Measurements from ENCODE around the gene PEX6.

PEX6 gene

GRCh38 chr6:42936398-42936797, 42.6 kb downstream of the PEX6 start:
- in situ Hi-C loops (cut with HindIII; ENCODE audit: low sequenced_read_pairs), result no loop called here

- in situ Hi-C loops (cut with HindIII; ENCODE audit: low sequenced_read_pairs), result no loop called here
These were observed 43.7 kb downstream of the PEX6 start for GRCh38 chr6:42935322-42935721.

- in situ Hi-C loops (cut with HindIII; ENCODE audit: low sequenced_read_pairs), result no loop called here
These were observed 45.8 kb downstream of the PEX6 start for GRCh38 chr6:42933205-42933604.

GRCh38 chr6:42932412-42932811, 46.6 kb downstream of the PEX6 start:
- in situ Hi-C loops (cut with HindIII; ENCODE audit: low sequenced_read_pairs), result no loop called here

GRCh38 chr6:42929821-42930360, 49.1 kb downstream of the PEX6 start:
- in situ Hi-C loops (cut with HindIII; ENCODE audit: low sequenced_read_pairs), result loop anchor here (10.0 kb wide), 1 partner anchor 375 kb away; the partner anchor contains the start of gene CRIP3

- in situ Hi-C loops (cut with HindIII; ENCODE audit: low sequenced_read_pairs), result loop anchor here (10.0 kb wide), 1 partner anchor 376 kb away; the partner anchor contains the start of gene CRIP3
These were observed 49.8 kb downstream of the PEX6 start, which contains the start of gene CNPY3 for GRCh38 chr6:42928986-42929820. Gene CNPY3, plus strand, starts transcription at chr6:42929480. Its CDS starts 91 bp downstream, at chr6:42929571.

- in situ Hi-C loops (cut with HindIII; ENCODE audit: low sequenced_read_pairs), result loop anchor here (10.0 kb wide), 1 partner anchor 379 kb away; the partner anchor contains the start of gene CRIP3
These were observed 53.6 kb downstream of the PEX6 start for GRCh38 chr6:42925248-42925857.

- in situ Hi-C loops (cut with HindIII; ENCODE audit: low sequenced_read_pairs), result loop anchor here (10.0 kb wide), 1 partner anchor 381 kb away; the partner anchor contains the start of gene CRIP3
These were observed 55.3 kb downstream of the PEX6 start for GRCh38 chr6:42923666-42924065.

- in situ Hi-C loops (cut with HindIII; ENCODE audit: low sequenced_read_pairs), result loop anchor here (10.0 kb wide), 1 partner anchor 383 kb away; the partner anchor contains the start of gene CRIP3
These were observed 57.2 kb downstream of the PEX6 start for GRCh38 chr6:42921801-42922200.

- in situ Hi-C loops (cut with HindIII; ENCODE audit: low sequenced_read_pairs), result no loop called here
These were observed 62.7 kb downstream of the PEX6 start for GRCh38 chr6:42916288-42916687.

- in situ Hi-C loops (cut with HindIII; ENCODE audit: low sequenced_read_pairs), result no loop called here
These were observed 63.2 kb downstream of the PEX6 start, which contains the start of gene PTCRA for GRCh38 chr6:42915732-42916131. Gene PTCRA, plus strand, starts transcription at chr6:42916053. Its CDS starts 17 bp downstream, at chr6:42916070.

GRCh38 chr6:42914546-42914945, 64.4 kb downstream of the PEX6 start:
- in situ Hi-C loops (cut with HindIII; ENCODE audit: low sequenced_read_pairs), result no loop called here

Measured in endothelial cell of hepatic sinusoid (primary cell).